ENCODE measurements around the gene PRRT3. TPM values are rescaled to one million over a fixed set of nuclear protein-coding genes. Genes with fewer than 3 reads are reported as not detected.

Gene PRRT3
- total RNA-seq, 4 donors from 2014 or later = 0.82 to 2.4 (median 1.0) TPM

DNA sequence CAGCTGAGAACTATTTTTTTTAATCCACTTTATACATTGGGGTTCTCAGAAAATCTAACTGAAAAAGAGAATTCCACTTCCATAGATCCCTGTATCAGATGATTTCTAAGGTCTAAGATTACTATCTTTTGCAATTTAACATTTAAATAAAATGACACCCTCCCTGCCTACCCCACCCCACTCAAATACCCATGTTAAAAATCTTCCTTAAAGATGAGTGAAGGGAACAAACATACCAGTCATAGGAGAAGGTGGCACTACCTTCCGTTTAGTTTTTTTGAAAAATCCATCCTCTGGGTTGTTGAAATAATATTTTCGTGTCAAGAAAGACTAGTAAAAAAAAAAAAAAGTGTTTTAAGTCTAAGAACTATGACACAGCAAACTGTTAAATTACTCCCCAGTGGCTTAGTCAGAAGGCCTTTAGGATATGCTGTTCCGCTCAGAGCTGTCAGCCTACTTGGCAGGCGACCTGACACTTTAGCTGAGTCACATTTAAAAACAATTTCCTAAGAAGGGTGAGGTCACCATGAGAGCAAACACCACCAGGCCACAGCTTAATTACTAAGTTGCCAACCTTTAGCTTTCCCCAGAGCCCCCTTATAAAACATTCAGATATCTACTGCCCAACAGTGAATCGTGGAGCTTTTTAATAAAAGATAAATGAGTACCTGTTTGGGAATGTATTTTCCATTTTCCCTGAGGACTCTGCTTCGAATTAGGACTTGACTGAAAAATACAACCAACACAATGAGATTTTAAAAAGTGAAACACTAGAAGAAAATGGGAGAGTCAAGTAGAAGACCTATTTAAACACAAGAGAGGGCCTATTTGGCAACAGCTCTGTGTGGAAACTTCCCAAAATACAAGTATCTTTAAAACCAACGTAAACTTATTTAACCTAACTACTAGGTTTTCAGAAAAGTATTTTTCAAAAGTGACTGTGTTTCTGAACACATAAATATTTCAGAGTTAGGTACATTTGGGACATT is 24.8 kb upstream of the PRRT3 start:
- TF ChIP-seq CTCF (IDR thresholded peaks at IDR 0.05; ENCODE audit: low read depth) = no peak

- TF ChIP-seq CTCF (IDR thresholded peaks at IDR 0.05; ENCODE audit: low read depth) = no peak
Measured at GRCh38 chr3:9970020-9970652, 17.9 kb upstream of the PRRT3 start.

GRCh38 chr3:9969632-9970019 is 17.4 kb upstream of the PRRT3 start:
- TF ChIP-seq CTCF (IDR thresholded peaks at IDR 0.05; ENCODE audit: low read depth) = no peak

DNA sequence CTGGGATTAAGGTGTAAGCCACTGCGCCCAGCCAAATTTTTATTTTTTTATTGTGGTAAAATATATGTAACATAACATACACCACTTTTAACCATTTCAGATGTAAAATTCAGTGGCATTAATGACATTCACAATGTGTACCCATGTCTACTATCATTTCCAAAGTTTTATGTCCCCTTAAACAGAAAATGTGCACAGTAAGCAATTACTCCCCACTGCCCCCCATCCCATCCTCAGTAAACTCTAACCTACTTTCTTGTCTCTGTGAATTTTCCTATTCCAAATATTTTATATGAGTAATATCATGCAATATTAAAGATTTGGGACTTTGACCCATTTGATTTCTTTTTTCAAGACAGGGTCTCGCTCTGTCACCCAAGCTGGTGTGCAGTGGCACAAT is 14.6 kb upstream of the PRRT3 start:
- no peak for TF ChIP-seq CTCF (IDR thresholded peaks at IDR 0.05; ENCODE audit: low read depth)

DNA sequence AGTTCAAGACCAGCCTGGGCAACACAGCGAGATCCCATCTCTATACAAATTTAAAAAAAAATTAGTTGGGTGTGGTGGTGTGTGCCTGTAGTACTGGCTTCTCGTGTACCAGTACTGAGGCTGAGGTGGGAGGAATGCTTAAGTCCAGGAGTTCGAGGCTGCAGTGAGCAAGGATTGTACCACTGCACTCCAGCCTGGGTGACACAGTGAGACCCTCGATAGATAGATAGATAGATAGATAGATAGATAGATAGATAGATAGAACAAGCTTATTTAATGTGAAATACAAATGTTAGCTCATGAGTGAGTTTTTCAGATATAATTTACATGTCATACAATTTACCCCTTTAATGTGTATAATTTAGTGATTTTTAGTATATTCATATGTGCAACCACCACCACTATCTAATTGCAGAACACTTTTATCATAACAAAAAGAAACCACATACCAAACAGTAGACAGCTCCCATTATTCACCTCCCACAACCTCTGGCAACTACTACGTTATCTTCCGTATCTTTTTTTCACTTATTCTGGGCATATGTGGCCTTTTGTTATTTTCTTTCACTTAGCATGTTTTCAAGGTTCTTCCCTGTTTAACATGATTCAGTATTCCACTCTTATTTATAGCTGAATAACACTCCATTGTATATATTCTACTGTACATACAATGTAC is 13.1 kb upstream of the PRRT3 start:
- no peak for TF ChIP-seq CTCF (IDR thresholded peaks at IDR 0.05; ENCODE audit: low read depth)

DNA sequence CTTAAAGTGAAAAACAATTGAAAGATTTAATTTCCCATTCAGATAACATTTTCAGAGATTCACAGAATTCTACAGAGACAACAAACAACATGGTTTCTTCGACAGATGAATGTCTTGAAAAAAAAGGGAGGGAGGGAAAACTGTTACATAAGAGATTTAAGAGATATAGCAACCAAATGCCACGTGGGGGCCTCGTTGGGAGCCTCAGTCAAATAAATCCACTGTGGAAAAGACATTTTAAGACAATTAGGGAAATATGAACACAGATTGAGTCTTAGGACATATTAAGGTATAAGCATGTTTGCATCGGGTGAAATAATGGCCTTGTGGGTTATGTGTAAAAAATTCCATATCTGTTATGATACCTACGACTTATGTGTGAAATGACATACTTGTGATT is 5.0 kb upstream of the PRRT3 start:
- no peak for TF ChIP-seq CTCF (IDR thresholded peaks at IDR 0.05; ENCODE audit: low read depth)
